ENCODE measurements around the gene TROAP.

- TF ChIP-seq POLR2A (IDR thresholded peaks at IDR 0.05; ENCODE audit: low read length) (peak; percentile 10), GATA1 (IDR thresholded peaks at IDR 0.05; ENCODE audit: low read depth, low read length) (no peak)
These were observed 2.6 kb downstream of the TROAP start for GRCh38 chr12:49325606-49326005.

Measured in erythroblast (primary cell).